ENCODE measurements around the gene EHD1. TPM values are rescaled to one million over a fixed set of nuclear protein-coding genes. Genes with fewer than 3 reads are reported as not detected.

The EHD1 gene
- total and polyA plus RNA-seq, 4 donors = 14.4 to 122 (median 45.3) TPM

DNA sequence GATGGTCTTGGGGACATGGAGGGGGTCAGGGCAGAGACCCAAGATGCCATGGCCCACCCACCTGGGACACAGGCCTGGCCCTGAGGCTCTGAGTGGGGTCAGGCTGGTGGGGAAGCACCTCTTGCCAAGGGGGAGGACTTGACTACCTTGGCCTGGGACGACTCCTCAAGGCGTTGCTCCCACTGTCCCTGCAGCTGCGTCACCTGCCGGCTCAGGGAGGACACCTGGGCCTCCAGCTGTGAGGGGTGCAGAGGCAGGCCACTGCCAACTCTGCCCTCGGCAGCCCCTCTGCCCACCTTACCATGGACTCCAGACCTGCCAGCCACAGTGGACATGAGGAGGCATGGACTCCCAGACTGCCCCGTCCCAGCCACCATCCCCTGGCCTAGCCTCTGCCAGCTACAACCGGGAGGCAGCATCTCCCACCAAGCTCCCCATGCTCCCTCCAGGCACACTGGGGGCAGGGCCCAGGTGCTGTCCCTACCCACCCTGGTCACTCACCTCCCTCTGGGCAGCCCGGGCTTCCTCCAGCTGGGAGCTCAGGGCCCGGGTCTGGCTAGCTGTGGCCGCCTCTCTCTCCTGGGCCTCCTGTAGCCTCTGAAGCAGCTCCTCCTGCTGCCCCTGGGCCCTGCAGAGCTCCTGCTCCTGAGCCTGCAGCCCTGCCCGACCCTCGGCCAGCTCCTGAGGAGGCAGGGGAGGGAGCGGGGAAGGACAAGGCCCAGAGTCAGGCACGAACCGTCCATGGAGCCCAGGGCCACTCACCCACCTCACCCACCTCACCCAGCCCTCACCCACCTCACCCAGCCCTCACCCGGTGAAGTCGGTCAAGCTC, 42.6 kb downstream of the EHD1 start:
- no peaks in the 10 kb centered on the region for H3K36me3 ChIP-seq (ENCODE audit: control insufficient read depth in 1 of 2, insufficient read depth in 2 of 2, low read length in 1 of 2)
- 92 to 93% methylated on average over 15 to 17 of the region's 17 CpGs for WGBS, 2 donors
- H3K27ac ChIP-seq (ENCODE audit: low read depth in 1 of 2, low read length in 2 of 2) = no peak overlapping the region
- no peaks in the 10 kb centered on the region for H3K27me3 ChIP-seq (ENCODE audit: control insufficient read depth in 1 of 2, insufficient read depth in 2 of 2, low read length in 1 of 2)
- no peaks in the 10 kb centered on the region for H3K4me1 ChIP-seq (ENCODE audit: control insufficient read depth in 1 of 2, insufficient read depth in 2 of 2, low read length in 2 of 2)
- H3K4me3 ChIP-seq (ENCODE audit: low read length in 2 of 2) = no peak overlapping the region
- DNase-seq (no peak), ATAC-seq (ENCODE audit: low FRiP score) (no peak)
- no peaks in the 10 kb centered on the region for H3K9me3 ChIP-seq (ENCODE audit: control insufficient read depth, low read length)
- intact Hi-C loops (cut with DNase I) = no loop called here

DNA sequence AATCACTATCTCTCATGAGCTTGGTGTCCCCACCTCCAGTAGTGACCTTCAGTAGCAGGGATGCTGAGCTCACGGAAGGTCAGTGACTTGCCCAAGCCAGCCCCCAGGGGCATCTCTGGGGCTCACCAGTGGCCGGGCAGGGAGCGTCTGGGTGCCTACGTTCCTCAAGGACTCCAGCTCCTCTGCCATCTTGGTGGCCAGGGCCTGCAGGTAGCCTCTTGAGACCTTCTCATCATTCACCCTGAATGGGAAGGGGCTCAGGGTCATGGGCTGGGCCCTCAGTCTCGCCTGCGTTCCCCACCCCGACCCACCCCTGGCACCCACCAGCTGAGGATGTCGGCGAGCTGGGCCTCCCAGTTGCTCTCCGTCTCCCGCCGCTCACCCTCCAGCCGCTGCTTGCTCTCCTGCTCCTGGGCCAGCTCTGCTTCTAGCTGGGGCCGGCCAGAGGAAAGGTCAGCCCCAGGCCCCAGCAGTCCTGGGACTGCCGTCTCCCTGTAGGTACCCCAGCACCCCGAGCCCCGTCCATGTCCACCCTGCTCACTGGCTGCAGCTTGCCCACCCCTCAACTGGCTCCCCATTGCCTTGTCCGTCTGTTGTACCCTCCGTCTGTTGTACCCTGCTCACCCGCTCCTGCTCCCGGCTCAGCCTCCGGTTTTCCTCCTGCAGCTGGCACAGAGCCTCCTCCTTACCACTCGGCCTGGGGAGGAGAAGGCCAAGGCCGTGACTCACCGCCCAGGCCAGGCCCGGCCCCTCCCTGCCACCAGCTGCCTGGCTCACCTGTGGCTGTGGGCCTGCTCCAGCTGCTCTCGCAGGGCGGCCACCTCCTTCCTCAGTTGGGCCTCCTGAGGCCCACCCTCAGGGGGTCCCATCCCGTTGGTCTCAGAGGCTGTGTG, 43.5 kb downstream of the EHD1 start:
- Histone ChIP-seq H3K9me3 (ENCODE audit: control insufficient read depth, low read length) (no peaks in the 10 kb centered on the region), H3K4me1 (ENCODE audit: control insufficient read depth in 1 of 2, insufficient read depth in 2 of 2, low read length in 2 of 2) (no peaks in the 10 kb centered on the region), H3K4me3 (ENCODE audit: low read length in 2 of 2) (no peak overlapping the region), H3K27me3 (ENCODE audit: control insufficient read depth in 1 of 2, insufficient read depth in 2 of 2, low read length in 1 of 2) (no peaks in the 10 kb centered on the region), H3K27ac (ENCODE audit: low read depth in 1 of 2, low read length in 2 of 2) (no peak overlapping the region), H3K36me3 (ENCODE audit: control insufficient read depth in 1 of 2, insufficient read depth in 2 of 2, low read length in 1 of 2) (no peaks in the 10 kb centered on the region)
- intact Hi-C loops (cut with DNase I) = no loop called here
- DNase-seq (no peak), ATAC-seq (ENCODE audit: low FRiP score) (no peak)
- WGBS, 2 donors = 66 to 70% methylated on average over 26 to 29 of the region's 29 CpGs

DNA sequence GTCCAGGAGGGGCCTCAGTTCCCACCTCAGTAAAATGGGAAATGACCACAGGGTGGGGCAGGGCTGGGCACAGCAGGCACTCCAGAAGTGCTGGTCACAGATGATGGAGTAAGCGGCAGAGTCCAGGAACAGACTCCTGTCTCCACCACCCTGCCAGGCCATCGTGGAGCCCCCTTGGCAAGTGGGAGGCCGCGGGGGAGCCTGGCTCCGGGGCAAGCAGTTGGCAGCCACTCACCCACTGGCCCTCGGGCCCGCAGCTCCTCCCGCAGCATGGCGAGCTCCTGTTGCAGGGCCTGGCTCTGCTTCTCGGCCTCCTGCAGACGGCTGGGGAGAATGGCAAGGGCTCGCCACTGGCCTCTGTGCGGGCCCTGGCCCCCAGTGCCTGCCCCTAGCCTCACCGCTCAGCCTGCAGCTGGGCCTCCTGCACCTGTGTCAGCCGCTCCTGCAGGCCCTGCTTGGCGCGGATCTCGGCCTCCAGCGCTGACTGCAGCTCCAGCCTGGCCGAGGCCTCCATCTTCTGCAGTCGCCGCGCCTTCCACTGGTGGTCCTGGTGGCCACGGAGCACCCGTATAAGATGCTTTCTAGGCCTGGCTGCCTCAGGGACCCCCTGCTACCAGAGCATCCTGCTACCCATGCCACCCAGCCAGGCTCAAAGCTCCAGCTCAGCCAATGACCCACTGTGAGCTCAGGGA, 44.2 kb downstream of the EHD1 start:
- 93 to 94% methylated on average over 24 to 25 of the region's 25 CpGs for WGBS, 2 donors
- Histone ChIP-seq H3K27ac (ENCODE audit: low read depth in 1 of 2, low read length in 2 of 2) (no peak overlapping the region), H3K36me3 (ENCODE audit: control insufficient read depth in 1 of 2, insufficient read depth in 2 of 2, low read length in 1 of 2) (no peaks in the 10 kb centered on the region), H3K27me3 (ENCODE audit: control insufficient read depth in 1 of 2, insufficient read depth in 2 of 2, low read length in 1 of 2) (no peaks in the 10 kb centered on the region), H3K4me1 (ENCODE audit: control insufficient read depth in 1 of 2, insufficient read depth in 2 of 2, low read length in 2 of 2) (no peaks in the 10 kb centered on the region), H3K9me3 (ENCODE audit: control insufficient read depth, low read length) (no peaks in the 10 kb centered on the region), H3K4me3 (ENCODE audit: low read length in 2 of 2) (no peak overlapping the region)
- no peak for DNase-seq
- intact Hi-C loops (cut with DNase I) = no loop called here
- ATAC-seq (ENCODE audit: low FRiP score) = no peak

DNA sequence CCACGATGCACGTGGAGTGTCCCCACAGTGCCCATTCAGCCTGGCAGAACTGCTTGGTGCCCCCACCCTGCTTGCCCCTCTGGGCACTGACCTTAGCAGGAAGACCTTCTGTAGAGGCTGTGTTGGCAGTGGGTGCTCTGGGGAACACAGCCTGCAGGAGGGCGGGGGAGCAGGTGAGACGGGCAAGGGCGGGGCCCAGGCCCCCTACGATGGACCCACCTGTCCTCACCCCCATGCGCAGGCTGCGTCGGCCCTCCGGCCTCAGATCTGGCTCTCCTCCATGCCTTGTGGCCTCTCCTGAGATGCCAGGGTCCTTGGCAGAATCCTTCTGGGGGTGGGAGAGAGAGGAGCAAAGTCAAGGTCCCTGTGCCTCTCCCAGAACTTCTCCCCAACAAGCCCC, 44.9 kb downstream of the EHD1 start:
- 94 to 98% methylated on average over 8 to 10 of the region's 10 CpGs for WGBS, 2 donors
- H3K4me3 ChIP-seq (ENCODE audit: low read length in 2 of 2) = no peak overlapping the region
- no peaks in the 10 kb centered on the region for H3K36me3 ChIP-seq (ENCODE audit: control insufficient read depth in 1 of 2, insufficient read depth in 2 of 2, low read length in 1 of 2)
- DNase-seq (no peak), ATAC-seq (ENCODE audit: low FRiP score) (no peak)
- intact Hi-C loops (cut with DNase I) = no loop called here
- no peaks in the 10 kb centered on the region for H3K4me1 ChIP-seq (ENCODE audit: control insufficient read depth in 1 of 2, insufficient read depth in 2 of 2, low read length in 2 of 2)
- H3K27me3 ChIP-seq (ENCODE audit: control insufficient read depth in 1 of 2, insufficient read depth in 2 of 2, low read length in 1 of 2) = no peaks in the 10 kb centered on the region
- H3K9me3 ChIP-seq (ENCODE audit: control insufficient read depth, low read length) = no peaks in the 10 kb centered on the region
- H3K27ac ChIP-seq (ENCODE audit: low read depth in 1 of 2, low read length in 2 of 2) = no peak overlapping the region

DNA sequence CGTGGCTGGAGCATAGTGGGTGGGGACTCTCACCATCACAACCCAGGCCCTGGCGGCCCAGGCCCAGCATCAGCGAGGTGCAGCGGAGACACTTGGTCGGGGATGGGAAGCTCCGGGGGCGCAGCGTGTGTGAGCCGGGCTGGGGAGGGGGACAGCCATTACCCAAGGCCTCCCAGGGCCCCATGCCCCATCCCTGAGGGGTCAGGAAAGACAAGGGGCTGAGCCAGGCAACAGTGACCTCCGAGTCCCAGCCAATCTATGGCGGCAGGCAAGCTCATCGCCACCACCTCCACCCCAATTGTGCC, 45.3 kb downstream of the EHD1 start:
- Histone ChIP-seq H3K9me3 (ENCODE audit: control insufficient read depth, low read length) (no peaks in the 10 kb centered on the region), H3K4me1 (ENCODE audit: control insufficient read depth in 1 of 2, insufficient read depth in 2 of 2, low read length in 2 of 2) (no peaks in the 10 kb centered on the region), H3K27ac (ENCODE audit: low read depth in 1 of 2, low read length in 2 of 2) (no peak overlapping the region), H3K27me3 (ENCODE audit: control insufficient read depth in 1 of 2, insufficient read depth in 2 of 2, low read length in 1 of 2) (no peaks in the 10 kb centered on the region), H3K36me3 (ENCODE audit: control insufficient read depth in 1 of 2, insufficient read depth in 2 of 2, low read length in 1 of 2) (no peaks in the 10 kb centered on the region), H3K4me3 (ENCODE audit: low read length in 2 of 2) (no peak overlapping the region)
- ATAC-seq (ENCODE audit: low FRiP score) (no peak), DNase-seq (no peak)
- 90 to 94% methylated on average over 12 of the region's 12 CpGs for WGBS, 2 donors
- intact Hi-C loops (cut with DNase I) = no loop called here

DNA sequence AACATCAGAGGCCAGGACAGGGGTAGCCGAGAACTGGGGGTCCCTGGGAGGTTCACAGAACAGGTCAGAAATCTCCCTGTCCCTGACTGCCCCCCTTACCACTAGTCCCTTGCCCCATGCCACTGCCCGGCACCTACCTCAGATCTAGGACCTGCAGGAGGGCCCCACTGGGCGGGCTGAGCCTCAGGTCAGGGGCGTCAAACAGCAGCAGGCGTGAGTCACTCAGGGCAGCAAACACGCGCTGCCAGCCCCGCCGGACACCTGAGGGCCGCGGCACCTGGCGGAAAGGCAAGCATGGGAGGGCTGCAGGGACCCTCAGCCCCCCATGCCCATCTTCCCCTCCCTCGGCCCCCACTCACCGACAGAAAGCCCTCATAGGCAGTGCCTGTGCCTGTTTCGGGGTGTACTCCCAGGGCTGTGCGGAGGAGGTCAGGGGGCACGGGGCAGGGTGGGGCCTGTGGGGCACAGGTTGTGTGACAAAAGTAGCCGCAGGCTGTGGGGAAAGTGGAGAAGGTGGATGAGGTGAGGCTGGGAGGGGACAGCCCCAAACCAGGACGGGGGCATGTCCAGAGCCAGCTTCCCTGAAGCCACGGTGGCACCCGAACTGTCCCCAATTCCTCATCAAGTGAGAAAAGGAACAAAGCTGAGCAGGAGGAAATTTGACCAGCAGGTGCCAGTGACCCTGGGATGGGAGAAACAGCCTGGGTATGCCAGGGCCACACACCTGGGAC, 45.8 kb downstream of the EHD1 start:
- H3K36me3 ChIP-seq (ENCODE audit: control insufficient read depth in 1 of 2, insufficient read depth in 2 of 2, low read length in 1 of 2) = no peaks in the 10 kb centered on the region
- no peaks in the 10 kb centered on the region for H3K4me1 ChIP-seq (ENCODE audit: control insufficient read depth in 1 of 2, insufficient read depth in 2 of 2, low read length in 2 of 2)
- no peaks in the 10 kb centered on the region for H3K27me3 ChIP-seq (ENCODE audit: control insufficient read depth in 1 of 2, insufficient read depth in 2 of 2, low read length in 1 of 2)
- intact Hi-C loops (cut with DNase I) = no loop called here
- H3K4me3 ChIP-seq (ENCODE audit: low read length in 2 of 2) = no peak overlapping the region
- no peak for DNase-seq
- ATAC-seq (ENCODE audit: low FRiP score) = no peak
- WGBS, 2 donors = 92 to 95% methylated on average over 19 to 21 of the region's 21 CpGs
- H3K27ac ChIP-seq (ENCODE audit: low read depth in 1 of 2, low read length in 2 of 2) = no peak overlapping the region
- no peaks in the 10 kb centered on the region for H3K9me3 ChIP-seq (ENCODE audit: control insufficient read depth, low read length)

DNA sequence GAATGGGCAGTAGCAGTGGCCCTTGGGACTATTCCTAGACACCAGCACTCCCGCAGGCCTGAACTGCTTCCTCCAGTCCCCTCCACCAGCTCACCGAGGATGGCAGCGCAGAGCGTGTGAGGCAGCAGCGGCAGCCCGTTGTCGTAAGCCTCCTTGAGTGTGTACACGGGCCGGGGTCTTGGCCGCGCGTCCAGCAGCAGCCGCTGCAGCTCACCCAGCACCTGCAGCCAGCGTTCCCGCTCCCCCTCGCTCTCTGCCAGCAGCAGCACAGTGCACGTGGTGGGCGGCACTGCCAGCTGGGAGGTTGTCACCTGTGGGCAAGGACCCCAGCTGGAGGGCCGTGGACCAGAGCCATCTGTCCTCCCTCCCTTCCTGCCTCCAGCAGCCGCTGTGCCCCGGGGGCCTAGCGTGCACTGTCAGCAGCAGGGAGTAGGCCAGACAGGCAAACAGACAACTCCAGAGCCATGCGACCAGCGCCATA, 47.0 kb downstream of the EHD1 start:
- whole genome bisulfite sequencing, 2 donors = 91 to 92% methylated on average over 24 of the region's 24 CpGs
- H3K27me3 ChIP-seq (ENCODE audit: control insufficient read depth in 1 of 2, insufficient read depth in 2 of 2, low read length in 1 of 2) = no peaks in the 10 kb centered on the region
- H3K36me3 ChIP-seq (ENCODE audit: control insufficient read depth in 1 of 2, insufficient read depth in 2 of 2, low read length in 1 of 2) = no peaks in the 10 kb centered on the region
- H3K4me1 ChIP-seq (ENCODE audit: control insufficient read depth in 1 of 2, insufficient read depth in 2 of 2, low read length in 2 of 2) = no peaks in the 10 kb centered on the region
- H3K27ac ChIP-seq (ENCODE audit: low read depth in 1 of 2, low read length in 2 of 2) = no peak overlapping the region
- intact Hi-C loops (cut with DNase I) = no loop called here
- no peaks in the 10 kb centered on the region for H3K9me3 ChIP-seq (ENCODE audit: control insufficient read depth, low read length)
- no peak for ATAC-seq (ENCODE audit: low FRiP score)
- DNase-seq = no peak
- H3K4me3 ChIP-seq (ENCODE audit: low read length in 2 of 2) = no peak overlapping the region

DNA sequence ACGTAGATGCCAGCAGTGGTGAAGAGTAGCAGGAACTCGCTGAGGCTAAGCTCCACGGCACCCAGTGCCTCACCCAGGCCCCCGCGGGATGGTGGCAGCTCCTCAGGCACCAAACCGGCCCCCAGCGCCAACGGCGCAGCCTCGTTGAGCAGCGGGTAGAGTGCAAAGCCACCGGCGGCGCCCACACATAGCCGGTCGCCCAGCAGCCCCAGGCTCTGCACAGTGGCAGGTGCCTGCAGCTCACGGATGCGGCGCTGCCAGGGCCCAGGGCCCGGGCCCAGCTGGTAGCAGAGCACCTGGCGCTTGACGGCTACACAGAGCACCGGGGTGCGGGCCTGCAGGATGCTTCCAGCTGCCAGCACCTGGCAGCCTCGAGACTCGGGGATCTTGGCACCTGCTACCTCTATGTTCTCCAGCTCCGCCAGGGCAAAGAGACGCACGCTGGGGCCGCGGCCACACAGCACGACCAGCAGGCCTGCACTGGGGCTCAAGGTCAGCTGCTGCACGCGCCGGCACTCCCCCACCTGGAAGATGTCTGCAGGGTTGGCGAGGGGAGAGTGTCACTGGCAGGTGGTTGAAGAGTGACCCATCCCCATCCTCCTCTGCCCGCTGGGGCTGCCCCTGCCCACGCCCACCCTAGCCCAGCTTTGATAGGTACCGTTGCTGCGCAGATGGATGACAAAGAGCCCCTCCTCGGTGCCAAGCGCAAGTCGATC, 48.7 kb downstream of the EHD1 start:
- no peak for ATAC-seq (ENCODE audit: low FRiP score)
- H3K4me3 ChIP-seq (ENCODE audit: low read length in 2 of 2) = no peak overlapping the region

More for the DNA sequence above, 48.7 kb downstream of the EHD1 start:
- WGBS, 2 donors = 94% methylated on average over 43 of the region's 43 CpGs
- Histone ChIP-seq H3K36me3 (ENCODE audit: control insufficient read depth in 1 of 2, insufficient read depth in 2 of 2, low read length in 1 of 2) (no peaks in the 10 kb centered on the region), H3K27me3 (ENCODE audit: control insufficient read depth in 1 of 2, insufficient read depth in 2 of 2, low read length in 1 of 2) (no peaks in the 10 kb centered on the region), H3K9me3 (ENCODE audit: control insufficient read depth, low read length) (no peaks in the 10 kb centered on the region), H3K27ac (ENCODE audit: low read depth in 1 of 2, low read length in 2 of 2) (no peak overlapping the region), H3K4me1 (ENCODE audit: control insufficient read depth in 1 of 2, insufficient read depth in 2 of 2, low read length in 2 of 2) (no peaks in the 10 kb centered on the region)
- intact Hi-C loops (cut with DNase I) = no loop called here
- DNase-seq = no peak

All from aorta (tissue), 5 donors.